ENCODE data around the gene RPP21.

The RPP21 gene

DNA sequence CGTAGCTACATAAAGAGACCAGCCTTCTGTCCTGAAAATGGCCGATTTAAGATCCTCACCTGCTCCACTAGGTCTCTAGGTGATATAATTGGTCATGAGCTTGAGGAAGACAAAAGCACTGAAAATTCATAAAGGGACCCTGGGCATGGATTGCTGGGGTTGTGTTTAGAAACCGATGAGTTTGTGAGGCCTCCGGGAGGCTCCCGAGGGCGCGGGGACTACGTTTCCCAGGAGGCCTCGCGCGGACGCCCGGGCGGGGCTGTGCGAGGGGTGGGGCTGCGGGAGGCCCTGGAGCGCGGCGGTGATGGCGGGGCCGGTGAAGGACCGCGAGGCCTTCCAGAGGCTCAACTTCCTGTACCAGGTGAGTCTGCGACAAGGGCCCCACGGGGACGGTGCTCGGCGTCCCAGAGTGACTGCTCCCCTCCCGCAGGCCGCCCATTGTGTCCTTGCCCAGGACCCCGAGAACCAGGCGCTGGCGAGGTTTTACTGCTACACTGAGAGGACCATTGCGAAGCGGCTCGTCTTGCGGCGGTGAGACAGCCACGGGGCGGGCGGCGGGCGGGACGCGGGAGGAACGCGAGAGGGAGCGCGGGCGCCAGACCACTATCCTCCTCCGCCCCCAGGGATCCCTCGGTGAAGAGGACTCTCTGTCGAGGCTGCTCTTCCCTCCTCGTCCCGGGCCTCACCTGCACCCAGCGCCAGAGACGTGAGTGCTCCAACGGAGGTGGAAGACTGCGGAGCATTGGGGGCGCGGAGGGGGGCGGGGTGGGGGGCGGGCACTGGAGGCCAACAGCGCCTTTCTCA, at the start of gene RPP21:
Gene RPP21 (plus strand): TSS at position 289 of the 804 bp plus-strand sequence. CDS start 16 bp downstream, at position 305.
- peak; percentile 77 for DNase-seq (ENCODE audit: low spot score)

GRCh38 chr6:30295837-30296236, 49.1 kb upstream of the RPP21 start:
- no peak for DNase-seq (ENCODE audit: low spot score)

- DNase-seq (ENCODE audit: low spot score): no peak
Measured at GRCh38 chr6:30304002-30304401, 41.0 kb upstream of the RPP21 start.

DNA sequence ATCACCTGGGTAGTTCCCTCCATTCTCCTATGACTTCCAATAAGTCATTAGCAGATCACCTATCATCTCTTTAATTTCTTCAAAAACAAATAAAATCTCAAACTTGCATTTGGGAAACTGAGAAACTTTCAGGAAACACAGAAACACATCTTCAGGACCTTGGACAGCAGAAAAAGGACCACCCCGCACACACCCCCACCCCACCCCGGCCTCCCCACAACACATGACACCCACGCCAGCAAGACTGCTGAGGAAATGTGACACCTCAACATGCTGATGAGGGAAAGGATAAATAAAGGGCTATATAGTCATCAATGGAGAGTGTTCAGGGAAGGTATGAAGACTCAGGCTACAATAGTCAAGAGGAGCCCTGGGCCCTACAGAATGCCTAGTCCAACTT, 33.9 kb upstream of the RPP21 start:
- DNase-seq (ENCODE audit: low spot score): no peak

DNA sequence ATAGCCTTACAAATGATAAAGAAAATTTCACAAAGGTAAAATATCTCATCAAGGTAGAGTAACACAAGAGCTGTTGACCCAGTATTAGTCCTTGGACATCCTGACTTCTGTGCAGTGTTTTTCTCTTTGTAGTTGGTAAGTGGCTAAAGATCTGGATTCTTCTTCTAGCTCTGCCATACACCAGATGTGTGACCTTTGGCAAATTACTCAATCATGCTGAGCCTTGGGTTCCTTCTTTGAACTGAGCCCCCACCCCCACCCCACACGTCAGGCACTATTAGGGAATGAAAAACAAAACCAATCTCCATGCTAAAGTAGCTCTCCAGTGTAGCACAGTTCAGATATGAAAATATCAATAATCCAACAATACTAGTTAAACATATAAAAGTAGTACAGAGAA, 33.3 kb upstream of the RPP21 start:
- DNase-seq (ENCODE audit: low spot score): no peak

DNA sequence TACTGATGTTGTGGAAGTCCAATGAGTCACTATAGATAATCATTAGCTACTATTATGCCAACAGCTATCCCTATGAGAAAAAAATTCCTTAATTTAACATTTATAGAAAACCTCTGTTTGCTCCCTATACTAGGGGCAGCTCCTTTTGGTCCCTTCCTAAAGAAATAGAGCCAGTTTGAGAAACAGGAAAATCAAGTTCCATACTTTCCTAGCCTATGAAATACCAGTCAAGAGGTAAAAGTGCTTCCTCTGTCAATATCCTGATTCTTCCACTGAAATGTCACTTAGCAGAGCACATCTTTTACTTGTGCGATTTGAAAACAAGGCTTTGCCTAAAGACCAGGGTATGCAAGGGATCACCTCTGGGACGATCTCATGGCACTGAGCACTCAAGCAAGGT, 32.7 kb upstream of the RPP21 start:
- no peak for DNase-seq (ENCODE audit: low spot score)

DNA sequence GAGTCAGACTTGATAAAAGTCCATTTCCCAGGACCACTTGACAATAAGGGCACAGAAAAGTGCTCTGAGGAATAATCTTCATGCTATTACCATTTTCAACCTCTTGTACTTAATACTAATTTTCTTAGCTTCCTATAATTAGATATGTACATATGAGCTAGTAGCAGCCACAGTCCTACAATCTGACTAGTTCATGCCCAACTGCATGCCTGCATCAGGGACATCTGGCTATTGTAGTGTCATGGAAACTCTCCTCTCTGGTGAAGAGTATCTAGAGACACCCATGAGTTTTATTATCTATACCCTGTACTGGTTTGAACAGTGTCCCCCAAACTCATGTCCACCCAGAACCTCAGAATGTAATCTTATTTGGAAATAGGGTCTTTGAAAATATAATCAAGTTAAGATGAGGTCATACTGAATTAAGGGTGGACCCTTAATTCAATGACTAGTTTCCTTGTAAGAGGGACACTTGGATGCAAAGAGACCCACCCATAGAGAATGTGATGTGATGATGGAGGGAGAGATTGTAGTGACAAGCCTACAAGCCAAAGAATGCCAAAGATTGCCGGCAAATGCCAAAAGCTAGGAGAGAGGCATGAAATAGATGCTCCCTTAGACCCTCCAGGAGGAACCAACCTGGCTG, 32.2 kb upstream of the RPP21 start:
- no peak for DNase-seq (ENCODE audit: low spot score)

- no peak for DNase-seq (ENCODE audit: low spot score)
Measured at GRCh38 chr6:30315156-30315555, 29.8 kb upstream of the RPP21 start.

GRCh38 chr6:30317913-30318589, 26.9 kb upstream of the RPP21 start:
- no peak for DNase-seq (ENCODE audit: low spot score)

GRCh38 chr6:30319146-30319835, 25.7 kb upstream of the RPP21 start:
- DNase-seq (ENCODE audit: low spot score): no peak

GRCh38 chr6:30321692-30322388, 23.1 kb upstream of the RPP21 start:
- DNase-seq (ENCODE audit: low spot score): no peak

DNA sequence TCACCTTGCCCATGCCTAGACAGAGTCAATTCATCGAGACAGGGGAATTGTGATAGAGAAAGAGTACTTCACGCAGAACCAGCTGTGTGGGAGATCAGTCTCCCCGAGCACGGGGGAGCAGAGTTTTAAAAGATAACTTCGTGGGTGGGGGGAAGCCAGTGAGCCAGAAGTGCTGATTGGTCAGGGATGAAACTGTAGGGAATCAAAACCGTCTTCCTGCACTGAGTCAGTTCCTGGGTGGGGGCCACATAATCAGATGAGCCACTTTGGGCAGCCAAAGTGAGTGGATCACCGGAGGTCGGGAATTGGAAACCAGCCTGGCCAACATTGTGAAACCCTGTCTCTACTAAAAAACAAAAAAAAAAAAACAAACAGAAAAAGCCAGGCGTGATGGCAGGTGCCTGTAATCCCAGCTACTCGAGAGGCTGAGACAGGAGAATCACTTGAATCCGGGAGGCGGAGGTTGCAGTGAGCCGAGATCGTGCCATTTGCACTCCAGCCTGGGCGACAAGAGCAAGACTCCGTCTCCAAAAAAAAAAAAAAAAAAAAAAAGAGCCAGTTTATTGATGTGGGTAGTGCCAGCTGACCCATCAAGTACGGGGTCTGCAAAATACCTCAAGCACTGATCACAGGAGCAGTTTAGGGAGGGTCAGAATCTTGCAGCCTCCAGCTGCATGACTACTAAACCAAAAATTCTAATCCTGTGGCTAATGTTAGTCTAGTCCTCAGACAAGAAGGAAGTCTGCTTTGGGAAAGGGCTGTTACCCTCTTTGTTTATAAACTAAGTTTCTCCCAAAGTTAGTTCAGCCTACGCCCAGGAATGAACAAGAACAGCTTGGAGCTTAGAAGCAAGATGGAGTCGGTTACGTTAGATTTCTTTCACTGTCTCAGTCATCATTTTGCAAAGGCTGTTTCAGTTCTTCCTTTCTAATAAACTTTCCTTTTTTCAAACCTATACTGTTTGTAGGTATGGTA, 22.1 kb upstream of the RPP21 start:
- no peak for DNase-seq (ENCODE audit: low spot score)

GRCh38 chr6:30323806-30324205, 21.1 kb upstream of the RPP21 start:
- DNase-seq (ENCODE audit: low spot score): no peak

DNA sequence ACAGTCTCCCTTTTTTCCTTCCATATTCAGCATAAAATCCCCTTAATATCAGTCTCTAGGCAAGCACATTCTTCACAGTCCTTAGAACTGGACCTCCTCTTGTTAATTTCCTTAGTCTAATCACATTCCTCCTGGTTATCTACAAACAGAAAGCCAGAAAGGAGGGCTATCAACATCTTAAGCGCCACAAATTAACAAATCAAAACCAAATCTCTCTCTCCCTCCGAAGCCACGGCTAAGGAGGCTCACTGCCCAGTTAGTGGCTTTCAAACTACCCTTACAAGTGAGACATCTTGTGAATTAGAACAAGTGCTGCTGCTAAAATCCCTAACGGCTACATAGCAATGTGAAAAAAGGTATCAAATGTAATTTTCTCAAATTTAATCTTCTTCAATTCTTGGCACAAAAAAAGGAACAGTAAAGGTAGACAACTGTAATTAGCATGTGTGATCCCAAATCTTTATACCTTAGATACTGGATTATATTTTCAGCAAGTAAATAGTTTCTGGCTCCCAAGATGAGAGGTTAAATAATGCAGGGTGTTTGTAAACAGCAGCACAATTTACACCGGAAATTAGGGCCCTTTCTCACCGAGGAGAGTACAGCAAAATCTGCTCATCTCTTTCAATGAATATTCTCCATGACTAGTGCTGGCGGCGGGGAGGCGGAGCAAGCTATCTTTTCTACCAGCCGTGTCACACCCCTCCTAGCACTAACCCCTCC, 19.6 kb upstream of the RPP21 start:
- peak; percentile 46 for DNase-seq (ENCODE audit: low spot score)

DNA sequence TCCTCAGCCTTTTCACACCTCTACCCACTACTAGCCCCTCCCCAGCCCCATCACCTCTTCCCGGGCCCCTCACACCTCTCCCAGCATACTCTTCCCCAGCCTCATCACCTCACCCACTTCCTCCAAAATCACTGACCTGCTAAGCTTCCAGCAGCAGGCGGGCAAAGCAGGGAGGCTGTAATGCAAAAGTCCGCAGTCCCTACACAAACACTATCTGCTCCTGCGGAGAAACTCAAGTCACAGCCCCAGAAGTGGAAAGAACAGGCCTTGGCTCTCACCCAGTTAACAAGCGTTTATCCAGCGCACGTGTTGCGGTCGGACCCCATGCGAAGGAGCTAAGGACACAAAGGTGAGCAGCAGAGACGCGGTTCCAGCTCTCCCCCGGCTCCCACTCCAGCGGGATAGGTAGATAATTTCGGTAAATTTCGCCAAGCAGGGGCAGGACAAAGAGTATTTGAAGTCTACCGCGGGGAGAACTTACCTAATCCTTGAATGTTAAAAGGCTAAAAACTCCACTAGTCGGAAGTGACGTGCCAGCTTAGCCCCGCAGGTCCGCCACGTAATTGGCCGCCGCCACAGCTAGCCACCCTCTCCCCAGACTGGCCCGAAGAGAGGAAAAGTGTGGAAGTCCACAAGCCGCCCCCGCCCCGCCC, 19.0 kb upstream of the RPP21 start:
- peak; percentile 12 for DNase-seq (ENCODE audit: low spot score)

- peak; percentile 68 for DNase-seq (ENCODE audit: low spot score)
Measured at GRCh38 chr6:30326526-30327231, 18.3 kb upstream of the RPP21 start, which contains the start of gene TRIM39. Gene TRIM39, plus strand, starts transcription at chr6:30326927. Its CDS starts 2,391 bp downstream, at chr6:30329318.

DNA sequence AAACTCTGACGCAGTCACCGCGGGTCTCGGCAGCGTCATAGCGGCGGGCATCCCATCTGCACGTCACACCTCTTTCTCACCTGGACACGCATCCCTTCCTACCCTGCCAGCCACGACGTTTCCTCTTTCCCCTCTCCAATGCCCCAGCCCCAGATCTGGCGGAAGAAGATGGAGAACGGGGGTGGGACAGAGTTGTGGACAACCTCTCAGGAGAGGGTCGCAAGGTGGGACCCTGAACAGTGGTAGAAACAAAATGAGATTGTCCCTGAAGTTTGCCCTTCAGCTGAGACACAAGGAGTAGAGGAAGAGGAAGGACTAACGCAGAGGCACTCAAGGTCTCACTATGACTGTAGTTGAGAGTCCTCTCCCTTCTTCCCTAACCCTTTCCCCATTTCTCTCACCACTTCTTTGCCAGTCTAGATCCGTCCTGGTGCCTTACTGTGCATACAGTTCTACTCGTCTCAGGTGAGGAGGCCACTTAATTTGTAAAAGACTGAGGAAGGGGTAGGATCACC, 17.7 kb upstream of the RPP21 start:
- no peak for DNase-seq (ENCODE audit: low spot score)

DNA sequence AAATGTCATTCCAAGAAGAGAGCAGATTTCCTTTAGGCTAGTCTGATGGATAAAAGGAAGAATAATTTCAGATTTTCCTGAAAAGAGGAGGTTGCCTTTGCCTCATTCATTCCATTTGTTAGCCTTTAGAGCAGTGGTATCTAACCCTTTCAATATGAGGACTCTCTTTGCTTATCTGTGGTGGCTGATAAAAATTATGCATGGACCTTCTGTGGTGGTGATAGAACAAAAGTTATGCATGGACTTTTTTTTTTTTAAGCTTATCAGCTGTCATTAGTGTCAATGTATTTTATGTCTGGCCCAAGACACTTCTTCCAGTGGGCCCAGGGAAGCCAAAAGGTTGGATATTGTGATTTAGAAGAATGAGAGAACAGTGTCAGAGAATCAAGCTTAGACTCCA, 16.6 kb upstream of the RPP21 start:
- no peak for DNase-seq (ENCODE audit: low spot score)

Measured in HuH-7.5 (cell line).